HCT116 (cell line): ENCODE results near the gene NEK7. TPM values are rescaled to one million over a fixed set of nuclear protein-coding genes. Genes with fewer than 3 reads are reported as not detected.

Experiments
- ATAC-seq: fragments of 200-7000 bp; cut with Tn5 transposase; 2 replicates; pipeline ENCODE4 v1.9.1; 2020; ENCODE audit warnings: mild to moderate bottlenecking, moderate library complexity
- BruUV-seq: library from RNA; stranded (reverse); fragments of 400-500 nt; replicated peaks from 2 replicates; lab custom pipeline; 2021; lab: Mats Ljungman, UMichigan
- CTCF ChIA-PET: fragments of 300-600 bp; sonication (Branson Sonifier 250); formaldehyde crosslinking; loops from one replicate; lab custom pipeline; 2021; ENCODE audit warnings: antibody characterized with exemption; lab: Charles Lee
- POLR2A ChIA-PET: fragments of 300-600, 350-600 bp; sonication (Branson Sonifier 250); formaldehyde crosslinking; loops from one replicate; lab custom pipeline; 2021; ENCODE audit warnings: antibody characterized with exemption; lab: Charles Lee
- RAD21 ChIA-PET, 2 experiments: fragments of 300-600 bp; sonication (Branson Sonifier 250); formaldehyde crosslinking; loops; one replicate each; lab custom pipeline; 2023; ENCODE audit warnings: low total read pairs in 2 of 2; ENCODE audit not compliant: uncharacterized antibody in 2 of 2, unreplicated experiment in 2 of 2, low non-redundant PET in 1 of 2; lab: Charles Lee
- DNase-seq: peaks from one replicate; pipeline ENCODE4 v3.0.0-alpha.2; 2010; ENCODE audit warnings: low read depth, low spot score
- H2AFZ ChIP-seq: fragments of 200-600 bp; shearing (Covaris generic), sonication (generic); 2 replicates; pipeline ENCODE4 v1.6.1; 2017; ENCODE audit warnings: low read depth, mixed run types, mixed read lengths, antibody characterized with exemption, low read length; ENCODE audit not compliant: poor library complexity, severe bottlenecking
- H3K27ac ChIP-seq: 2 replicates; pipeline ENCODE4 v1.5.1; 2012; ENCODE audit warnings: low read depth, low read length
- H3K27me3 ChIP-seq: fragments of 200-600 bp; sonication (generic); 2 replicates; pipeline ENCODE4 v1.6.1; 2016; ENCODE audit warnings: mixed run types, low read length, mixed read lengths; ENCODE audit not compliant: insufficient read depth
- H3K36me3 ChIP-seq, 2 experiments: fragments of 200-500 bp in 1 of 2; fragments of 200-600 bp in 1 of 2; sonication (Bioruptor generic) in 1 of 2; sonication (generic) in 1 of 2; 2 replicates each; pipeline versions ENCODE4 v1.5.1 to v1.6.1; 2014 to 2016; ENCODE audit warnings: low read length in 2 of 2, inconsistent platforms in 1 of 2, mixed read lengths in 1 of 2, mixed run types in 1 of 2; ENCODE audit not compliant: insufficient read depth in 2 of 2, control insufficient read depth in 1 of 2
- H3K4me1 ChIP-seq, 2 experiments: fragments of 200-600 bp in 1 of 2; sonication (generic) in 1 of 2; 2 replicates each; pipeline versions ENCODE4 v1.5.1 to v1.6.1; 2012 to 2017; ENCODE audit warnings: low read length in 2 of 2, inconsistent platforms in 1 of 2, mild to moderate bottlenecking in 1 of 2, mixed read lengths in 1 of 2, mixed run types in 1 of 2, moderate library complexity in 1 of 2; ENCODE audit not compliant: insufficient read depth in 2 of 2, control insufficient read depth in 1 of 2
- H3K4me2 ChIP-seq: fragments of 200-600 bp; sonication (generic); 2 replicates; pipeline ENCODE4 v1.6.1; 2017; ENCODE audit warnings: mixed run types, low read length, mixed read lengths
- H3K4me3 ChIP-seq, 2 experiments: fragments of 200-600 bp in 1 of 2; sonication (generic) in 1 of 2; replicated peaks in 1 of 2; 2 replicates each; pipeline ENCODE4 v1.5.1; 2011 to 2016; ENCODE audit warnings: low read length in 2 of 2, control low read depth in 1 of 2, low read depth in 1 of 2, mild to moderate bottlenecking in 1 of 2, mixed read lengths in 1 of 2, mixed run types in 1 of 2
- H3K79me2 ChIP-seq: fragments of 200-600 bp; sonication (generic); 2 replicates; pipeline ENCODE4 v1.6.1; 2017; ENCODE audit warnings: mild to moderate bottlenecking, mixed run types, low read length, moderate library complexity, mixed read lengths; ENCODE audit not compliant: insufficient read depth
- H3K9ac ChIP-seq: fragments of 200-600 bp; sonication (generic); 2 replicates; pipeline ENCODE4 v1.6.1; 2016; ENCODE audit warnings: low read length, mixed read lengths
- H3K9me2 ChIP-seq: fragments of 200-600 bp; sonication (generic), shearing (Covaris generic); 2 replicates; pipeline ENCODE4 v1.6.1; 2017; ENCODE audit warnings: mixed run types, mild to moderate bottlenecking, moderate library complexity; ENCODE audit not compliant: insufficient read depth
- H3K9me3 ChIP-seq, 2 experiments: fragments of 200-500 bp in 1 of 2; fragments of 200-600 bp in 1 of 2; sonication (Bioruptor generic) in 1 of 2; sonication (generic) in 1 of 2; 2 replicates each; pipeline ENCODE4 v1.6.1; 2014 to 2017; ENCODE audit warnings: low read length in 2 of 2, mixed read lengths in 2 of 2, inconsistent platforms in 1 of 2, low read depth in 1 of 2, mild to moderate bottlenecking in 1 of 2, mixed run types in 1 of 2, moderate library complexity in 1 of 2; ENCODE audit not compliant: control insufficient read depth in 1 of 2, insufficient read depth in 1 of 2
- H4K20me1 ChIP-seq: fragments of 200-600 bp; sonication (generic), shearing (Covaris generic); 2 replicates; pipeline ENCODE4 v1.6.1; 2017; ENCODE audit warnings: mixed run types, mild to moderate bottlenecking, moderate library complexity; ENCODE audit not compliant: insufficient read depth
- ATF3 ChIP-seq: IDR thresholded peaks from 2 replicates; pipeline ENCODE4 v1.6.1; 2012
- CBX3 ChIP-seq: IDR thresholded peaks from 2 replicates; pipeline ENCODE4 v1.6.1; 2012; ENCODE audit warnings: low read depth
- ELF1 ChIP-seq: IDR thresholded peaks from 2 replicates; pipeline ENCODE4 v1.6.1; 2012; ENCODE audit warnings: low read depth, borderline replicate concordance
- EZH2 ChIP-seq: fragments of 200-600 bp; sonication (generic); IDR thresholded peaks from 2 replicates; pipeline ENCODE4 v1.6.1; 2017; ENCODE audit warnings: antibody characterized with exemption, mixed run types
- FOSL1 ChIP-seq: IDR thresholded peaks from 2 replicates; pipeline ENCODE4 v1.6.1; 2012; ENCODE audit warnings: low read depth
- MAX ChIP-seq: IDR thresholded peaks from 2 replicates; pipeline ENCODE4 v1.6.1; 2012
- POLR2AphosphoS5 ChIP-seq: IDR thresholded peaks from 2 replicates; pipeline ENCODE4 v1.6.1; 2011; ENCODE audit warnings: mild to moderate bottlenecking, low read depth, low read length, moderate library complexity
- RAD21 ChIP-seq: IDR thresholded peaks from 2 replicates; pipeline ENCODE4 v1.6.1; 2012; ENCODE audit warnings: low read depth, mild to moderate bottlenecking
- REST ChIP-seq: IDR thresholded peaks from 2 replicates; pipeline ENCODE4 v1.6.1; 2012; ENCODE audit warnings: low read depth
- SP1 ChIP-seq: IDR thresholded peaks from 2 replicates; pipeline ENCODE4 v1.6.1; 2012; ENCODE audit warnings: low read depth
- ZBTB33 ChIP-seq: IDR thresholded peaks from 2 replicates; pipeline ENCODE4 v1.6.1; 2011; ENCODE audit warnings: mild to moderate bottlenecking, low read length, moderate library complexity; ENCODE audit not compliant: insufficient replicate concordance; ENCODE audit errors: extremely low read depth
- ZFX ChIP-seq: fragments of 450-650 bp; IDR thresholded peaks from 2 replicates; pipeline ENCODE4 v1.6.1; 2017
- intact Hi-C: fragments of 100-400 bp; cut with micrococcal nuclease; formaldehyde crosslinking; loops from 2 replicates; pipeline ENCODE4 v1.10.0; 2022
- total RNA-seq: library from RNA; stranded (reverse); gene quantifications from one replicate; pipeline ENCODE4 v1.2.1, GENCODE V29; 2021; ENCODE audit not compliant: unreplicated experiment

The NEK7 gene
- total RNA-seq, 1 experiment from 2014 or later = 33.0 TPM

GRCh38 chr1:198276241-198276640 lies 119.4 kb downstream of the NEK7 start:
- ChIA-PET RAD21 (no interaction called here), POLR2A (no interaction called here), CTCF (interaction anchor here (0.9 kb wide), 1 partner anchor 204 kb away, joined by 3 read pairs; no protein-coding TSS in a partner anchor)
- Histone ChIP-seq H3K4me3 (no peak overlapping the region), H3K9me2 (no peaks in the 10 kb centered on the region), H2AFZ (no peak overlapping the region), H3K4me2 (no peak overlapping the region), H4K20me1 (no peaks in the 10 kb centered on the region), H3K79me2 (no peaks in the 10 kb centered on the region), H3K9ac (no peak overlapping the region), H3K4me1 (no peaks in the 10 kb centered on the region), H3K9me3 (no peaks in the 10 kb centered on the region), H3K27me3 (no peaks in the 10 kb centered on the region), H3K36me3 (no peaks in the 10 kb centered on the region), H3K27ac (no peak overlapping the region)
- no TSS peak for BruUV-seq
- DNase-seq (no peak), ATAC-seq (no peak)
- intact Hi-C loops = no loop called here
- TF ChIP-seq ELF1 = no peak
- TF ChIP-seq ATF3 = no peak
- TF ChIP-seq CBX3 = no peak

GRCh38 chr1:198278943-198279342 lies 122.1 kb downstream of the NEK7 start:
- ATAC-seq = no peak
- no peaks in the 10 kb centered on the region for H3K4me1 ChIP-seq
- CTCF ChIA-PET = no interaction called here
- no peaks in the 10 kb centered on the region for H3K9me3 ChIP-seq
- BruUV-seq = no TSS peak
- RAD21 ChIA-PET = no interaction called here
- H3K79me2 ChIP-seq = no peaks in the 10 kb centered on the region
- H3K9ac ChIP-seq = no peak overlapping the region
- H3K4me3 ChIP-seq = no peak overlapping the region
- H4K20me1 ChIP-seq = no peaks in the 10 kb centered on the region
- H2AFZ ChIP-seq = no peak overlapping the region
- H3K4me2 ChIP-seq = no peak overlapping the region
- H3K9me2 ChIP-seq = no peaks in the 10 kb centered on the region
- no peak overlapping the region for H3K27ac ChIP-seq
- intact Hi-C loops = no loop called here
- H3K36me3 ChIP-seq = no peaks in the 10 kb centered on the region
- H3K27me3 ChIP-seq = no peaks in the 10 kb centered on the region
- POLR2A ChIA-PET = no interaction called here
- TF ChIP-seq EZH2 (no peak), REST (no peak), MAX (no peak), RAD21 (no peak), ZBTB33 (no peak), POLR2AphosphoS5 (no peak), SP1 (no peak), FOSL1 (no peak), ZFX (no peak)
- DNase-seq = no peak
